Measurements from ENCODE around the gene POTEF.
"Not testable (repeated sequence)": the region's sequence is repeated elsewhere in the genome, so short reads cannot be mapped to it uniquely, and the experiment has no call there.

Gene POTEF

GRCh38 chr2:130129120-130129829 lies at the start of gene POTEF:
TSS of gene POTEF (minus strand) at chr2:130129222. CDS start at chr2:130120515, 8,707 bp downstream.
- DNase-seq (ENCODE audit: low read depth) = not testable (repeated sequence)

- DNase-seq (ENCODE audit: low read depth) = not testable (repeated sequence)
Observed at GRCh38 chr2:130174866-130175265, 45.8 kb upstream of the POTEF start.

GRCh38 chr2:130169896-130170295 lies 40.9 kb upstream of the POTEF start:
- no peak for DNase-seq (ENCODE audit: low read depth)

GRCh38 chr2:130169163-130169562 lies 40.1 kb upstream of the POTEF start:
- DNase-seq (ENCODE audit: low read depth) = not testable (repeated sequence)

GRCh38 chr2:130166611-130167010 lies 37.6 kb upstream of the POTEF start:
- DNase-seq (ENCODE audit: low read depth) = not testable (repeated sequence)

GRCh38 chr2:130165293-130166016 lies 36.4 kb upstream of the POTEF start:
- DNase-seq (ENCODE audit: low read depth) = no peak

- DNase-seq (ENCODE audit: low read depth) = no peak
Observed at GRCh38 chr2:130162968-130163367, 33.9 kb upstream of the POTEF start.

- not testable (repeated sequence) for DNase-seq (ENCODE audit: low read depth)
Observed at GRCh38 chr2:130162486-130162885, 33.5 kb upstream of the POTEF start.

- not testable (repeated sequence) for DNase-seq (ENCODE audit: low read depth)
Observed at GRCh38 chr2:130160838-130161705, 32.0 kb upstream of the POTEF start.

GRCh38 chr2:130160131-130160530 lies 31.1 kb upstream of the POTEF start:
- no peak for DNase-seq (ENCODE audit: low read depth)

GRCh38 chr2:130159376-130159775 lies 30.4 kb upstream of the POTEF start:
- DNase-seq (ENCODE audit: low read depth) = not testable (repeated sequence)

GRCh38 chr2:130158631-130159030 lies 29.6 kb upstream of the POTEF start:
- DNase-seq (ENCODE audit: low read depth) = no peak

- not testable (repeated sequence) for DNase-seq (ENCODE audit: low read depth)
Observed at GRCh38 chr2:130157825-130158514, 28.9 kb upstream of the POTEF start.

- DNase-seq (ENCODE audit: low read depth) = not testable (repeated sequence)
Observed at GRCh38 chr2:130157354-130157753, 28.3 kb upstream of the POTEF start.

GRCh38 chr2:130156624-130157004 lies 27.6 kb upstream of the POTEF start:
- DNase-seq (ENCODE audit: low read depth) = no peak

GRCh38 chr2:130155956-130156623 lies 27.1 kb upstream of the POTEF start:
- DNase-seq (ENCODE audit: low read depth) = not testable (repeated sequence)

GRCh38 chr2:130154773-130155765 lies 26.0 kb upstream of the POTEF start:
- no peak for DNase-seq (ENCODE audit: low read depth)

GRCh38 chr2:130154423-130154770 lies 25.4 kb upstream of the POTEF start:
- DNase-seq (ENCODE audit: low read depth) = not testable (repeated sequence)

- DNase-seq (ENCODE audit: low read depth) = not testable (repeated sequence)
Observed at GRCh38 chr2:130153721-130154422, 24.9 kb upstream of the POTEF start.

Measured in stimulated activated CD4-positive, alpha-beta T cell treated with anti-CD3 and anti-CD28 coated beads, Interleukin-2, amount 100 ng/mL, for 4 hours (primary cell).